HEK293T (cell line): ENCODE results near the gene UHRF1.

Experiments
- ARNT ChIP-seq: fragments of 450-650 bp; IDR thresholded peaks from 2 replicates; pipeline ENCODE4 v1.6.1; 2017; ENCODE audit warnings: mild to moderate bottlenecking
- BHLHE40 ChIP-seq: fragments of 450-650 bp; IDR thresholded peaks from 2 replicates; pipeline ENCODE4 v1.6.1; 2016; ENCODE audit warnings: mild to moderate bottlenecking, moderate library complexity, borderline replicate concordance
- FOXA1 ChIP-seq: fragments of 450-650 bp; IDR thresholded peaks from 2 replicates; pipeline ENCODE4 v1.6.1; 2016; ENCODE audit warnings: mild to moderate bottlenecking
- FOXK2 ChIP-seq: fragments of 450-650 bp; IDR thresholded peaks from 2 replicates; pipeline ENCODE4 v1.6.1; 2016; ENCODE audit warnings: mild to moderate bottlenecking
- HDGF ChIP-seq: fragments of 450-650 bp; IDR thresholded peaks from 2 replicates; pipeline ENCODE4 v1.6.1; 2017; ENCODE audit warnings: antibody characterized with exemption, borderline replicate concordance
- LEF1 ChIP-seq: fragments of 450-650 bp; IDR thresholded peaks from 2 replicates; pipeline ENCODE4 v1.6.1; 2017; ENCODE audit warnings: mild to moderate bottlenecking, borderline replicate concordance
- SP1 ChIP-seq: fragments of 450-650 bp; IDR thresholded peaks from 2 replicates; pipeline ENCODE4 v1.6.1; 2017
- SUZ12 ChIP-seq: fragments of 450-650 bp; IDR thresholded peaks from 2 replicates; pipeline ENCODE4 v1.6.1; 2016; ENCODE audit warnings: mild to moderate bottlenecking
- ZNF384 ChIP-seq: fragments of 450-650 bp; IDR thresholded peaks from 2 replicates; pipeline ENCODE4 v1.6.1; 2016
- TF ChIP-seq, protein P1 (sequence below): fragments of 450-650 bp; IDR thresholded peaks from 2 replicates; pipeline ENCODE4 v1.6.1; 2016

- no peak for TF ChIP-seq FOXK2
- no peak for TF ChIP-seq FOXA1
- no peak for TF ChIP-seq ARNT
- TF ChIP-seq, protein P1, sequence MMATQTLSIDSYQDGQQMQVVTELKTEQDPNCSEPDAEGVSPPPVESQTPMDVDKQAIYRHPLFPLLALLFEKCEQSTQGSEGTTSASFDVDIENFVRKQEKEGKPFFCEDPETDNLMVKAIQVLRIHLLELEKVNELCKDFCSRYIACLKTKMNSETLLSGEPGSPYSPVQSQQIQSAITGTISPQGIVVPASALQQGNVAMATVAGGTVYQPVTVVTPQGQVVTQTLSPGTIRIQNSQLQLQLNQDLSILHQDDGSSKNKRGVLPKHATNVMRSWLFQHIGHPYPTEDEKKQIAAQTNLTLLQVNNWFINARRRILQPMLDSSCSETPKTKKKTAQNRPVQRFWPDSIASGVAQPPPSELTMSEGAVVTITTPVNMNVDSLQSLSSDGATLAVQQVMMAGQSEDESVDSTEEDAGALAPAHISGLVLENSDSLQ = no peak
- TF ChIP-seq ZNF384 = no peak
- TF ChIP-seq LEF1 = no peak
- no peak for TF ChIP-seq SP1
- TF ChIP-seq HDGF = no peak
- no peak for TF ChIP-seq BHLHE40
- no peak for TF ChIP-seq SUZ12
Measured at GRCh38 chr19:4870025-4870700, 39.1 kb upstream of the UHRF1 start.
